GM21528 (cell line): ENCODE results near the gene EAPP.
"Not testable (repeated sequence)": the region's sequence is repeated elsewhere in the genome, so short reads cannot be mapped to it uniquely, and the experiment has no call there.

Experiments
- ATAC-seq: cut with Tn5 transposase; IDR thresholded peaks from one replicate; pipeline ENCODE4 v1.9.1; 2021; ENCODE audit warnings: mild to moderate bottlenecking, moderate library complexity; ENCODE audit not compliant: unreplicated experiment, low FRiP score

EAPP gene

GRCh38 chr14:34489324-34489723 lies 50.2 kb downstream of the EAPP start:
- no peak for ATAC-seq

DNA sequence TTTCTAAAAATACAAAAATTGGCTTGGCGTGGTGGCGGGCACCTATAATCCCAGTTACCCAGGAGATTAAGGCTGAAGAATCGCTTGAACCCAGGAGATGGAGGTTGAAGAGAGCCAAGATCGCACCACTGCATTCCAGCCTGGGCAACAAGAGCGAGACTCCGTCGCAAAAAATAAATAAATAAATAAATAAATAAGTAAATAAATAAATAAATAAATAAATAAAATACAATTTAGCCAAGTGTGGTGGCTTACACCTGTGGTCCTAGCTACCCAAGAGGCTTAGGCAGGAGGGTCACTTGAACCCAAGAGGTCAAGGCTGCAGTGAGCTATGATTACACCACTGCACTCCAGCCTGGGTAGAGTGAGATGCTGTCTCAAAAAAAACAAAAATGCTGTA lies 51.0 kb downstream of the EAPP start:
- ATAC-seq, result no peak

DNA sequence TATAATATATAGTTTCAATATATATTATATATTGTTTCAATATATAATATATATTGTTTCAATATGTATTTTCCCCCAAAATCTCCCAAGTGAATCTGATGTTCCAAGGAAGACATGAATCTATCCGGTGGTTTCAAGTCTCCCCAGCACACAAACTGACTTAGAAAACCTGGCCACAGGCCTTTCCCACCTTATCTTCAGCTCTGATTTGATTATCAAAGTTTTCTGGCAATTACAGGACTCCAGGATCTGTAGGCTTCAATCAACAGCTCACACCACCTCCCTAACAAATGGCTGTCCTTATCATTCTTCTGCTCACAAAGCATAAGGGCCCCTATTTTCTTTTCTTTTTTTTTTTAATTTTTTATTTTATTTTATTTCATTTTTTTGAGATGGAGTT lies 54.8 kb downstream of the EAPP start:
- ATAC-seq, result no peak

- no peak for ATAC-seq
These were observed 57.0 kb downstream of the EAPP start for GRCh38 chr14:34482463-34482862.

DNA sequence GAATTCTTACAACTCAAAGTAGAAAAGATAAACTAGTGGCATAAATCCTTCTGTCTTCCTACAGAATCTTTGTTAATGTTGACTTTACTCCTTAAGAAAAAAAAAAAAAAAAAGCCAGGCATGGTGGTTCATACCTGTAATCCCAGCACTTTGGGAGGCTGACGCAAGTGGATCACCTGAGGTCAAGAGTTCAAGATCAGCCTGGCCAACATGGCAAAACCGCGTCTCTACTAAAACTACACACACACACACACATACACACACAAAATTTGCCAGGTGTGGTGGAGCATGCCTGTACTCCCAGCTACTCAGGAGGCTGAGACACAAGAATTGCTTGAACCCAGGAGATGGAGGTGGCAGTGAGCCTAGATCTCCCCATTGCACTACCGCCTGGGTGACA lies 59.8 kb downstream of the EAPP start:
- no peak for ATAC-seq

GRCh38 chr14:34478261-34478660 lies 61.2 kb downstream of the EAPP start:
- ATAC-seq, result no peak

DNA sequence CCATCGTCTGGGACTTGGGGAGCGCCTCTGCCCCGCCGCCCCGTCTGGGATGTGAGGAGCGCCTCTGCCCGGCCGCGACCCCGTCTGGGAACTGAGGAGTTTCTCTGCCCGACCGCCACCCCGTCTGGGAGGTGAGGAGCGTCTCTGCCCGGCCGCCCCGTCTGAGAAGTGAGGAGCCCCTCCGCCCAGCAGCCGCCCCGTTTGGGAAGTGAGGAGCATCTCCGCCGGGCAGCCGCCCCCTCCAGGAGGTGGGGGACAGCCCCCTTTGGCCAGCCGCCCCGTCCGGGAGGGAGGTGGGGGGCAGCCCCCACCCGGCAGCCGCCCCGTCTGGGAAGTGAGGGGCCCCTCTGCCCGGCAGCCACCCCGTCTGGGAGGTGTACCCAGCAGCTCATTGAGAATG lies 63.5 kb downstream of the EAPP start:
- not testable (repeated sequence) for ATAC-seq

- no peak for ATAC-seq
These were observed 64.3 kb downstream of the EAPP start for GRCh38 chr14:34475163-34475562.

DNA sequence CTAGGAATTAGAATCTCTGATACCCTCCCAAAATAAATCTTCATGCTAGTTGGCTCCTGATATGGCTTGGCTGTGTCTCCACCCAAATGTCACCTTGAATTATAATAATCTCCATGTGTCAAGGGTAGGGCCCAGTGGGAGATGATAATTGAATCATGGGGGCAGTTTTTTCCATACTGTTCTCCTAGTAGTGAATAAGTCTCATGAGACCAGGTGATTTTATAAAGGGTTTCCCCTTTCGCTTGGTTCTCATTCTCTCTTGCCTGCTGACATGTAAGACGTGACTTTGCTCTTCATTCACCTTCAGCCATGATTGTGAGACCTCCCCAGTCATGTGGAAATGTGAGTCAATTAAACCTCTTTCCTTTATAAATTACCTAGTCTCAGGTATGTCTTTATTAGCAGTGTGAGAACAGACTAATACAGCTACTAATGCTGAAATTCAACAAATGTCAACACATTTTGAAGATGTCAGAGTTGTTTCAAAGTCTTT lies 65.3 kb downstream of the EAPP start:
- ATAC-seq, result no peak

DNA sequence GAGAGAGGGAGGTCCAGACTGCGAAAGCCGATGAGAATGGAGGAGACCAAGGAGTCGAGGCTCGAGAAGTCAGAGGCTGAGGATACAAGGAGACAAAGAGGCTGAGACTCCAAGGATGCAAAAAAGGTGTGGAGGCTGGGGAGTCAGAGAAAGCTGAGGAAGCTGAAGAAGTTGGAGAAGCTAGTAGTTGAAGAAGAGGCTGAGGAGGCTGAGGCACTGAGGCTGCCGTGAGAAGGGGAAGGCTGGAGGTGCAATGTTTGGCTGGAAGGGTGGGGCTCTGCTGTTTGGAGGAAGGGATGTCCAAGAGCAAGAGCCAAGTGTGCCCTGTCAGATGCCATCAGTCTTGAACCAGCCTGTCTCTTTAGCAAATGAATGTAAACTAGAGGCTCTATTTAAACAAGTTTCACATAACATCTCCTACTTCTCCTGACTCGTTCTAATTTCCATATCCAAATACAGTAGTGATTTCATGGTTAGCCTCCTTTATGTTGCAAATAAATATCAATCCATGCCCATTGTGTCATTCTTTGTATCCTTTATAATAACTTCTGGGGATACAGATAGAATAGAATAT lies 66.7 kb downstream of the EAPP start:
- no peak for ATAC-seq

DNA sequence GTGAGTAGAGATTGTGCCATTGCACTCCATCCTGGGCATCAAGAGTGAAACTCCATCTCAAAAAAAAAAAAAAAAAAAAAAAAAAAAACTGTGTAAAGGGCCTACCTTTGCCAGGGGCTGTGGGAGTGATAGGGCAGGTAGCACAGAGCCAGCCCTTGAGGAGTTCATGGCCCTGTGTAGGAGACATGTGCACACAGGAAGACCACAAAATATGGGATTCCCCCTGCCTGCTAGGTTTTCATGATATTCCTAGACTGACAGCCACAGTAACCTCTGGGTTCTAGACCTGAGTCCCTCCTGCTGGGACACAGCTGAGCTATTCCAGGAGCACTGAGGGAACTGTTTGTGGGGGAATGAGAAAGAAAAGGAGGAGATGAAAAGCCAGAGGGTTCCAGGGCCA lies 69.2 kb downstream of the EAPP start:
- ATAC-seq, result no peak

- no peak for ATAC-seq
These were observed 72.8 kb downstream of the EAPP start for GRCh38 chr14:34466691-34467090.
